ENCODE data around the gene EIF4A3.

DNA sequence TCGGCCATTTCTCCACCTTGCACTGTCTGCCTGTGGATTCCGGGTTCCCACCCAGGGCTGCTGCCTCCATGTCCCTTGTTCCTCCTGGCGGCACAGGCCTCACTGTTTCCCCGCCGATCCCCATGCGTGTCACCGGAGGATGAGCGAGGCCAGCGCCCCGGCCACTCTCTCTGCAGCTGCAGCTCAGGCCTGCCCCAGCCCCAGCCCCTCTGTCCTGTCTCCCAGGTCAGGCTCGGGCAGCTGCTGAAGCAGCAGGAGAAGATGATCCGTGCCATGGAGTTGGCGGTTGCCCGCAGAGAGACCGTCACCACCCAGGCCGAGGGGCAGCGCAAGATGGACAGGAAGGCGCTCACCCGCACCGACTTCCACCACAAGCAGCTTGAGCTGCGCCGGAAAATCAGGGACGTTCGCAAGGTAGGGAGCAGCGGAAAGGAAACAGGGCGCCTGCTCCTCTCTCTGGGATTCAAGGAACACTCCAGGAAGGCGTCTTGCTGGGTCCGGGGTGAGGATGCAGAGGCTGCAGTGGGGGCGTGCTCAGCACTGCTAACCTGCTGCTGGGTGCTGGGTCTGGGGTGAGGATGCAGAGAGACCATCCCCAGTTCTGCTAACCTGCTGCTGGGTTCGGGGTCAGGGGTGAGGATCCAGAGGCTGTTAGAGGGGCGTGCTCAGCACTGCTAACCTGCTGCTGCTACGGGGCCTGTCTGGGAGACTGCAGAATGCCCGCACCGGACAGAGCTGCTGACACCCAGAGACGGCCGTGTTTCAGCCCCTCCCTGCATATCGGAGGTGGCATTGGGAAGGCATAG is 51.7 kb downstream of the EIF4A3 start:
- TF ChIP-seq, protein P1, sequence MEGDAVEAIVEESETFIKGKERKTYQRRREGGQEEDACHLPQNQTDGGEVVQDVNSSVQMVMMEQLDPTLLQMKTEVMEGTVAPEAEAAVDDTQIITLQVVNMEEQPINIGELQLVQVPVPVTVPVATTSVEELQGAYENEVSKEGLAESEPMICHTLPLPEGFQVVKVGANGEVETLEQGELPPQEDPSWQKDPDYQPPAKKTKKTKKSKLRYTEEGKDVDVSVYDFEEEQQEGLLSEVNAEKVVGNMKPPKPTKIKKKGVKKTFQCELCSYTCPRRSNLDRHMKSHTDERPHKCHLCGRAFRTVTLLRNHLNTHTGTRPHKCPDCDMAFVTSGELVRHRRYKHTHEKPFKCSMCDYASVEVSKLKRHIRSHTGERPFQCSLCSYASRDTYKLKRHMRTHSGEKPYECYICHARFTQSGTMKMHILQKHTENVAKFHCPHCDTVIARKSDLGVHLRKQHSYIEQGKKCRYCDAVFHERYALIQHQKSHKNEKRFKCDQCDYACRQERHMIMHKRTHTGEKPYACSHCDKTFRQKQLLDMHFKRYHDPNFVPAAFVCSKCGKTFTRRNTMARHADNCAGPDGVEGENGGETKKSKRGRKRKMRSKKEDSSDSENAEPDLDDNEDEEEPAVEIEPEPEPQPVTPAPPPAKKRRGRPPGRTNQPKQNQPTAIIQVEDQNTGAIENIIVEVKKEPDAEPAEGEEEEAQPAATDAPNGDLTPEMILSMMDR (IDR thresholded peaks at IDR 0.05): no peak
- no peak for TF ChIP-seq POLR2AphosphoS5 (IDR thresholded peaks at IDR 0.05)
- TF ChIP-seq POLR2A (IDR thresholded peaks at IDR 0.05): no peak
- TF ChIP-seq EP300 (IDR thresholded peaks at IDR 0.05): no peak
